ENCODE results near the gene MOK.

The MOK gene

DNA sequence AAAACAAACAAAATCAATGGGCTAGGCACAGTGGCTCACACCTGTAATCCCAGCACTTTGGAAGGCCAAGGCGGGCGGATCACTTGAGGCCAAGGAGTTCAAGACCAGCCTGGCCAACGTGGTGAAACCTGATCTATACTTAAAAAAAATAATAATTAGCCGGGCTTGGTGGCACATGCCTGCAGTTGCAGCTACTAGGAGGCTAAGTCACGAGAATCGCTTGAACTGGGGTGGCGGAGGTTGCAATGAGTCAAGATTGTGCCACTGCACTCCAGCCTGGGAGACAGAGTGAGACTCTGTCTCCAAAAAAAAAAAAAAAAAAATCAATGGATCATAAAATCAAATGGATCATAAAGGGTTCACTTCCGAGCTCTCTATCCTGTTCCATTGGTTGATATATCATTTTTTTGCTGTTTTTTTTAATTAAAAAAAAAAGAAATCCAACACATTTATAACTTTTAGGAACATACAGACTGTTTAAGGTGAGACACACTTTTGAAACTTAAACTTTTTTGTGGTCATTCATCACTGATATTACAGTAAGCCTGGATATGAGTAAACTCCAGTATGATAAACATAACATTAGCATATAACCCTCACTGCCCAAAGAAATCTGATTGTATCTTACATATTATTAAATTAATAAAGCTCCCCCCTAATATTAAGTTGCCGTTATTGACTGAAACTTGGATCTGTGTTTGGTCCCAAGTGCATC lies 22.1 kb downstream of the MOK start:
- no peaks in the 10 kb centered on the region for H3K36me3 ChIP-seq (ENCODE audit: control insufficient read depth, insufficient read depth, low read length)
- no peaks in the 10 kb centered on the region for H3K9me3 ChIP-seq (ENCODE audit: control insufficient read depth, low read length)
- no peak overlapping the region for H3K27ac ChIP-seq (ENCODE audit: low read depth, low read length, severe bottlenecking)
- H3K4me3 ChIP-seq (ENCODE audit: extremely low read depth, insufficient read depth, low read length, poor library complexity, severe bottlenecking), result no peak overlapping the region
- H3K4me1 ChIP-seq (ENCODE audit: control insufficient read depth, insufficient read depth, low read length, poor library complexity, severe bottlenecking), result peaks cover 25% of the 10 kb centered on the region
- 95 to 100% methylated on average over 1 to 6 of the region's 9 CpGs for WGBS, 2 experiments (ENCODE audit: insufficient coverage in 2 of 2)

DNA sequence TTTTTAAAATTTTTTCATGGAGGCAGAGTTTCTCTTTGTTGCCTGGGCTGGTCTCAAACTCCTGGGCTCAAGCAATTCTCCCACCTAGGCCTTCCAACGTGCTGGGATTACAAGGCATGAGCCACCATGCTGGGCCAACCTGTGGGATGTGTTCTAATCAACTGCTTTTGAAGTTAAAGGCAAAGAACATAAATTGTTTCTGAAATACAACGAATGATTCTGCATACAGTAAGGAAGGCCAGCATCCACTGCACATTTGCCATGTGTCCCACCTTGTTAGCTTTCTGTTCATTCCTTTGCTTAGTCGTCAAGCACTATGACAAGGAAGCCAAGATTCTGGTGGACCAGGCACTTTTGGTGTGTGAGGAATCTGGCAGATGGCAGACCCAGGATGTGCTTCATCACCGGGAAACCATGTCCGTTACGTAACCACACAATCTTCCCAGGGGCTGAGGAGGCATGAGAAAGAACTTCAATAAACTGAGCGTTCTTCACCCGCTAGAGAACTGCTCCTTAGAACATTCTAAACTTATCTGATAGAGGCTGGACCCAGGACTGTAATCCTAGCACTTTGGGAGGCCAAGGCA lies 24.5 kb downstream of the MOK start:
- Histone ChIP-seq H3K27ac (ENCODE audit: low read depth, low read length, severe bottlenecking) (peak overlapping the region; percentile 50), H3K36me3 (ENCODE audit: control insufficient read depth, insufficient read depth, low read length) (no peaks in the 10 kb centered on the region), H3K9me3 (ENCODE audit: control insufficient read depth, low read length) (no peaks in the 10 kb centered on the region), H3K4me1 (ENCODE audit: control insufficient read depth, insufficient read depth, low read length, poor library complexity, severe bottlenecking) (peaks cover 25% of the 10 kb centered on the region), H3K4me3 (ENCODE audit: extremely low read depth, insufficient read depth, low read length, poor library complexity, severe bottlenecking) (no peak overlapping the region)
- 89 to 94% methylated on average over 8 of the region's 8 CpGs for WGBS, 2 experiments (ENCODE audit: insufficient coverage in 2 of 2)

DNA sequence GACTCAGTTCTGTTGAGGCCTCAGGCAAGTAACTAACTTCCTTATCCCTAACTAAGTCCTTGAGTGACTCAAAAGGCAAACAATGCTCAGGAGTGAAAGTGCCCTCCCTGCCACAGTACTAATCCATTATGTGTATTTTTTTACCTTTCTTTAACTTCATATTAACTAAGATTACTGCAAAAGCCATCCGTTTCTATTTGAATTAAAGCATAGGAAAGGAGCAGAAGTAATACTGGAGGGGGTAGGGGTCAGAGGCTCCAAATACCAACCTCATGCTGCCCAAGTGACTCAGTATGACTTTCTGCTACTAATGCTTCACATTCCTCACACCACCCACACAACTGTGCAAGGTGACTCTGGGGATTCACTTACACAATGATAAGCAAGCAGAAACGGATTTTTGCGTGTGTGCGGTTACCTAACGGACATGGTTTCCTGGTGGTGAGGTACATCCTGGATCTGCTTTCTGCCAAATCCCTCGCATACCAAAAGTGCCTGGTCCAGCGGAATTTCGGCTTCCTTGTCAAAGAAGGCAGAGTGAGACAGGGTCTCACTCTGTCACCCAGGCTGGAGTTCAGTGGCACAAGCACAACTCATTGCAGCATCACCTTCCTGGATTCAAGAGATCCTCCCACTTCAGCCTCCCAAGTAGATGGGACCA lies 25.1 kb downstream of the MOK start:
- no peaks in the 10 kb centered on the region for H3K9me3 ChIP-seq (ENCODE audit: control insufficient read depth, low read length)
- 85 to 88% methylated on average over 7 of the region's 8 CpGs for WGBS, 2 experiments (ENCODE audit: insufficient coverage in 2 of 2)
- no peak overlapping the region for H3K4me3 ChIP-seq (ENCODE audit: extremely low read depth, insufficient read depth, low read length, poor library complexity, severe bottlenecking)
- H3K36me3 ChIP-seq (ENCODE audit: control insufficient read depth, insufficient read depth, low read length), result no peaks in the 10 kb centered on the region
- H3K4me1 ChIP-seq (ENCODE audit: control insufficient read depth, insufficient read depth, low read length, poor library complexity, severe bottlenecking), result peaks cover 25% of the 10 kb centered on the region
- peak overlapping the region; percentile 50 for H3K27ac ChIP-seq (ENCODE audit: low read depth, low read length, severe bottlenecking)

DNA sequence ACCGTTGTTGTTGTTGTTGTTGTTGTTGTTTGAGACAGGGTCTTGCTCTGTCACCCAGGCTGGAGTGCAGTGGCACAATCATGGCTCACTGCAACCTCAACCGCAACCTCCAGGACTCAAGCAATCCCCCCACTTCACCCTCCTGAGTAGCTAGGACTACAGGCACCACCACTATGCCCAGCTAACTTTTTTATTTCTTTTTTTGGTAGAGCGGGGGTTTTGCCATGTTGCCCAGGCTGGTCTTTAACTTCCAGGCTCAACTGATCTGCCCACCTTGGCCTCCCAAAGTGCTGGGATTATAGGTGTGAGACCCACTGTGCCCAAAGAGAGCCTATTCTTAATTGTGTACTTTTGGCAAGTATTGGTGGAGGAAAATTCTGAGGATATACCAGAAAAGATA lies 25.7 kb downstream of the MOK start:
- Histone ChIP-seq H3K4me1 (ENCODE audit: control insufficient read depth, insufficient read depth, low read length, poor library complexity, severe bottlenecking) (peaks cover 25% of the 10 kb centered on the region), H3K4me3 (ENCODE audit: extremely low read depth, insufficient read depth, low read length, poor library complexity, severe bottlenecking) (no peak overlapping the region), H3K36me3 (ENCODE audit: control insufficient read depth, insufficient read depth, low read length) (no peaks in the 10 kb centered on the region), H3K9me3 (ENCODE audit: control insufficient read depth, low read length) (no peaks in the 10 kb centered on the region), H3K27ac (ENCODE audit: low read depth, low read length, severe bottlenecking) (peak overlapping the region; percentile 50)
- 93% methylated on average over 2 of the region's 3 CpGs; no CpG with 5 or more reads in 1 of the 2 experiments for WGBS, 2 experiments (ENCODE audit: insufficient coverage in 2 of 2)

DNA sequence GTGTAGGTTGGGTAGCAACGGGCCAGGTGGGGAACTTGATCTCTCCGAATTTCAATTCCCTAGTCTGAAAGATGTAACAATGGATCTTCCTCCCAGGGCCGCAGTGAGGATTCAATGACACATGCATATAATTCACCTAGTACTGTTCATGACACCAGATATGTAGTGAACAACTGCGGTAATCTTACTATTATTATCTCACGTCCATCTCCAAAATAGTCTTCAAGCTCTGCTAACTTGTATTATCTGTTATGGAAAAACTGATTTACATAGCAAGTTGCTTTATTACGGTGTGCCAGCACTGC lies 26.4 kb downstream of the MOK start:
- Histone ChIP-seq H3K27ac (ENCODE audit: low read depth, low read length, severe bottlenecking) (no peak overlapping the region), H3K9me3 (ENCODE audit: control insufficient read depth, low read length) (no peaks in the 10 kb centered on the region), H3K36me3 (ENCODE audit: control insufficient read depth, insufficient read depth, low read length) (no peaks in the 10 kb centered on the region), H3K4me1 (ENCODE audit: control insufficient read depth, insufficient read depth, low read length, poor library complexity, severe bottlenecking) (peaks cover 25% of the 10 kb centered on the region), H3K4me3 (ENCODE audit: extremely low read depth, insufficient read depth, low read length, poor library complexity, severe bottlenecking) (no peak overlapping the region)
- WGBS, 2 experiments (ENCODE audit: insufficient coverage in 2 of 2), result 96 to 100% methylated on average over 3 to 4 of the region's 6 CpGs

DNA sequence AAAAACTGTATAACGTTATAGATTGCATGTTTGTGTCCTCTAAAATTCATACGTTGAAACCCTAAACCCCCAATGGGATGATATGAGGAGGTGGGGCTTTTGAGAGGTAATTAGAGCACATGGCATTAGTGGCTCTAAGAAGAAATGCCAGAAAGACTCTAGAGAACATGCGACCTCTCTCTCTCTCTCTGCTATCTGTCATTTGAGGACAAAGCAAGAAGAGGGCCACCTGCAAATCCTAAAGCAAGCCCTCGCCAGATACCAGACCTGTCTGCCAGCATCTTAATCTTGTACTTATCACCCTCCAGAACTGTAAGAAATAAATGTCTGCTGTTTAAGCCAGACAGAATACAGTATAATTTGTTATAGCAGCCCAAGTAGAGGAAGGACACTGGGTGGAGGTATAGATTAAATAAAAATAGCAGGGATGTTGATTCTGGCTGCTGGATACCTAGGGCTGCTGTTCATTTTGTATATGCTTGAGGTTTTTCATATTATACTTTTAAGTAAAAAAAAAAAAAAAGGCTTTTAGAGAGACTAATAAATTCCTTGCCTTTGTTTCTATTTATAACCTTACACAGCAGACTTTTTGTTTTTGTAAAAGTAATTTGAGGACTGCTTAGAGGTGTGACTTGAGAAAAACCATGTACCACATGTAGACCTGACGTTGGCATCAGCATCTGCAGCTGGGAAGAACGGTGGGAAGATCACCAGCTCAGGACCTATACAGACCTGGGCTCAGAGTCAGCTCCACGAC lies 26.9 kb downstream of the MOK start:
- Histone ChIP-seq H3K9me3 (ENCODE audit: control insufficient read depth, low read length) (no peaks in the 10 kb centered on the region), H3K36me3 (ENCODE audit: control insufficient read depth, insufficient read depth, low read length) (no peaks in the 10 kb centered on the region), H3K4me1 (ENCODE audit: control insufficient read depth, insufficient read depth, low read length, poor library complexity, severe bottlenecking) (peaks cover 25% of the 10 kb centered on the region), H3K4me3 (ENCODE audit: extremely low read depth, insufficient read depth, low read length, poor library complexity, severe bottlenecking) (no peak overlapping the region), H3K27ac (ENCODE audit: low read depth, low read length, severe bottlenecking) (no peak overlapping the region)
- 86 to 87% methylated on average over 4 of the region's 7 CpGs for WGBS, 2 experiments (ENCODE audit: insufficient coverage in 2 of 2)

DNA sequence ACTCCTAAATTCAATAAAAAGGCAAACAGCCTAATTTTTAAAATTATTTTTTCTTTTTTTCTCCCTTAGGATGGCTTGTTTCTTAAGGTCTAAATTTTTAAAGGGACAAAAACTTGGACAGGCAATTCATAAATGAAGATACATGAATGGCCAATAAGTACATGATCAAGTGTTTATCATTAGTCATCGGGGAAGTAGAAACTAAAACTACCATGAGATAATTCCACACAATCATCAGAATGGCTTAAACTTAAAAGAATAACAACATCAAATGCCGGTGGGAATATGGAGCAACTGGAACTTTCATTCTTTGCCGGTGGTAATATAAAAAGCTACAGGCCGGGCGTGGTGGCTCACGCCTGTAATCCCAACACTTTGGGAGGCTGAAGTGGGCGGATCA lies 29.1 kb downstream of the MOK start:
- no peaks in the 10 kb centered on the region for H3K9me3 ChIP-seq (ENCODE audit: control insufficient read depth, low read length)
- H3K4me1 ChIP-seq (ENCODE audit: control insufficient read depth, insufficient read depth, low read length, poor library complexity, severe bottlenecking), result peaks cover 24% of the 10 kb centered on the region
- WGBS, 2 experiments (ENCODE audit: insufficient coverage in 2 of 2), result 91 to 95% methylated on average over 4 of the region's 7 CpGs
- H3K27ac ChIP-seq (ENCODE audit: low read depth, low read length, severe bottlenecking), result no peak overlapping the region
- no peaks in the 10 kb centered on the region for H3K36me3 ChIP-seq (ENCODE audit: control insufficient read depth, insufficient read depth, low read length)
- H3K4me3 ChIP-seq (ENCODE audit: extremely low read depth, insufficient read depth, low read length, poor library complexity, severe bottlenecking), result no peak overlapping the region

DNA sequence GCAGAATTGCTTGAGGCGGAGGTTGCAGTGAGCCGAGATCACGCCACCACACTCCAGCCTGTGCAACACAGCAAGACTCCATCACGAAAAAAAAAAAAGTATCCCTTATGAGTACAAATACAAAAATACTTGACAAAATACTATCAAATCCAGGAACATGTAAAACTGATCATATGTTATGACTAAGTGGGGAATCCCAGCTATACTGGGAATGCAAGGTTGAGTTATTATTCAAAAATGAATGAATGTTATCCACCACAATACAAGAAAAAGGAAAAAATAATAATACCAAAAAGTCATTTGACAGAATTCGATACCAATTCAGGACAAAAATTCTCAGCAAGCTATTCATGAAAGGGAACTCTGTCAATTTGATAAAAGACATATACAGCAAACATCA lies 32.6 kb downstream of the MOK start:
- Histone ChIP-seq H3K4me3 (ENCODE audit: extremely low read depth, insufficient read depth, low read length, poor library complexity, severe bottlenecking) (no peak overlapping the region), H3K27ac (ENCODE audit: low read depth, low read length, severe bottlenecking) (no peak overlapping the region), H3K36me3 (ENCODE audit: control insufficient read depth, insufficient read depth, low read length) (no peaks in the 10 kb centered on the region), H3K9me3 (ENCODE audit: control insufficient read depth, low read length) (no peaks in the 10 kb centered on the region), H3K4me1 (ENCODE audit: control insufficient read depth, insufficient read depth, low read length, poor library complexity, severe bottlenecking) (no peaks in the 10 kb centered on the region)
- 100% methylated on average over 1 to 2 of the region's 5 CpGs for WGBS, 2 experiments (ENCODE audit: insufficient coverage in 2 of 2)

DNA sequence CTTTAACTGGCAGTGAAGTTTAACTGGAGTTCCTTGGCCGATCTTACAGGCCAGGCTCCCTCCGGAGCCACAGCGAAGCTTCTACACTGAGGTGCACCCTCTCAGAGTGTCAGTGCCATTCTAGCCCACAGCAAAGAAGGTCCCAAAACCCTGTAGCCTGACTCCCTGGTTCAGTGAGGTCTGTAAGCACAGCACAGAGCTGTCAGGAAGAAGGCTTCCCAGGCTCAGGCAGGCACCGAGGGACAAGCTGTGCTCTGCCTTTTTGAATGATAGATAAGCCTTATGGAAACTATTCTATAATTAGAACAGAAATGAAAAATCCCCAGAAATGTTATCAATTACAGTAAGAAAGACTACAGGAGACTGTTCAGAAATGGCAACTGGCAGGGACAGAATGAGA lies 40.2 kb downstream of the MOK start:
- Histone ChIP-seq H3K9me3 (ENCODE audit: control insufficient read depth, low read length) (no peaks in the 10 kb centered on the region), H3K36me3 (ENCODE audit: control insufficient read depth, insufficient read depth, low read length) (no peaks in the 10 kb centered on the region), H3K4me3 (ENCODE audit: extremely low read depth, insufficient read depth, low read length, poor library complexity, severe bottlenecking) (no peak overlapping the region), H3K27ac (ENCODE audit: low read depth, low read length, severe bottlenecking) (no peak overlapping the region), H3K4me1 (ENCODE audit: control insufficient read depth, insufficient read depth, low read length, poor library complexity, severe bottlenecking) (no peaks in the 10 kb centered on the region)
- WGBS, 2 experiments (ENCODE audit: insufficient coverage in 2 of 2), result 92 to 100% methylated on average over 3 of the region's 4 CpGs

DNA sequence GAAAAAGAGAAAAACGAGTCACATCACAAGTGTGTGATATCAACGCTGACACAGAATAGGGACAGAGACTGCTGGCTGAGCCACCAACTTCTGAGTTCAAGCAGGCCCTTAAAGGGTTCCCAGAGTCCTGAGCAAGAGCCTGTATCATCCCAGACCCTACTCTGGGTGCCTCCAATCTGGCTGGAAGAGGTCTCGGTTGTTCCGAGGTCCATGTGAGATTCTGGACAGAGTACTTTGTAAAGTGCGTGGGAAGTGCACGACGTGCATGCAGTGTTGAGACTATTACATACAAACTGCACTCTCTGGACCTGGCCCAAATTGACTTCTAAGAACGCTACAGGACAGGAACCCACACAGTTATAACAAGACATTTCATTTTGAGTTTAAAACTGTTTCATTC lies 40.6 kb downstream of the MOK start:
- no peak overlapping the region for H3K27ac ChIP-seq (ENCODE audit: low read depth, low read length, severe bottlenecking)
- H3K36me3 ChIP-seq (ENCODE audit: control insufficient read depth, insufficient read depth, low read length), result no peaks in the 10 kb centered on the region
- no peaks in the 10 kb centered on the region for H3K4me1 ChIP-seq (ENCODE audit: control insufficient read depth, insufficient read depth, low read length, poor library complexity, severe bottlenecking)
- WGBS, 2 experiments (ENCODE audit: insufficient coverage in 2 of 2), result 90 to 92% methylated on average over 5 to 8 of the region's 8 CpGs
- no peaks in the 10 kb centered on the region for H3K9me3 ChIP-seq (ENCODE audit: control insufficient read depth, low read length)
- H3K4me3 ChIP-seq (ENCODE audit: extremely low read depth, insufficient read depth, low read length, poor library complexity, severe bottlenecking), result no peak overlapping the region

Measured in mesodermal cell (in vitro differentiated cells).